ENCODE data around the gene HIVEP2.

HIVEP2 gene

DNA sequence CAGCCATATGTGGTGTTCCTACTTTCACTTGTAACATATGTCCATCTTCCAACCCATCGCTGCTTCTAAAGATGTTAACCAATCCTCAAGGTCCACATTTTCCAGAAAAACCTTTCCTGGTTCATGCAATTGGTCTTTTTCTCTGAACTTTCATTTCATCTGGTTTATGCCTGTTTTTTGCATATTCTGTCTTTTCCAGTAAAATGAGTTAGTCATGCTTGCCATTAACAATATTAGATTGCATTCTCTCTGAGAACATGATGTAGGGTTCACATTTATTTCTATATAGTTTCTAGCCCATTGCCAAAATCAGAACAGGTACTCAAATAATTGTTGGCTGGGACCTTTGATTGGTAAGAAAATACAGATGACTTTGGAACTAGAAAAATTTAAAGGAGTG is 36.7 kb downstream of the HIVEP2 start:
- Histone ChIP-seq H3K4me2 (ENCODE audit: low read length) (no peak overlapping the region), H3K23ac (ENCODE audit: low read length) (no peak overlapping the region), H3K79me2 (ENCODE audit: control insufficient read depth, insufficient read depth, low read length) (no peaks in the 10 kb centered on the region), H3K36me3 (ENCODE audit: control insufficient read depth, insufficient read depth, low read length) (no peaks in the 10 kb centered on the region), H3K27me3 (ENCODE audit: insufficient read depth, low read length, poor library complexity) (no peaks in the 10 kb centered on the region), H2BK15ac (replicated peaks; ENCODE audit: low read depth) (no peak overlapping the region), H3K56ac (ENCODE audit: low read length) (no peak overlapping the region), H4K5ac (ENCODE audit: low read length) (no peak overlapping the region), H3K27ac (ENCODE audit: low read depth, low read length) (no peak overlapping the region), H4K8ac (ENCODE audit: low read depth, low read length) (no peak overlapping the region), H3K18ac (ENCODE audit: low read length) (no peak overlapping the region), H2AK5ac (ENCODE audit: low read length) (no peak overlapping the region), H2BK120ac (ENCODE audit: low read depth, low read length) (no peak overlapping the region), H3K4me3 (ENCODE audit: low read length) (no peak overlapping the region), H3K4me1 (ENCODE audit: control insufficient read depth, low read depth, low read length) (no peaks in the 10 kb centered on the region), H3K4ac (ENCODE audit: low read depth, low read length) (no peak overlapping the region), H2BK5ac (ENCODE audit: low read length) (no peak overlapping the region), H3K79me1 (ENCODE audit: low read length) (no peaks in the 10 kb centered on the region), H3K9ac (ENCODE audit: low read length) (no peak overlapping the region)
- no CpG with 5 or more reads among the region's 1 CpG for WGBS (ENCODE audit: extremely low coverage, insufficient coverage, low lambda C conversion rate)
- no peak for DNase-seq

DNA sequence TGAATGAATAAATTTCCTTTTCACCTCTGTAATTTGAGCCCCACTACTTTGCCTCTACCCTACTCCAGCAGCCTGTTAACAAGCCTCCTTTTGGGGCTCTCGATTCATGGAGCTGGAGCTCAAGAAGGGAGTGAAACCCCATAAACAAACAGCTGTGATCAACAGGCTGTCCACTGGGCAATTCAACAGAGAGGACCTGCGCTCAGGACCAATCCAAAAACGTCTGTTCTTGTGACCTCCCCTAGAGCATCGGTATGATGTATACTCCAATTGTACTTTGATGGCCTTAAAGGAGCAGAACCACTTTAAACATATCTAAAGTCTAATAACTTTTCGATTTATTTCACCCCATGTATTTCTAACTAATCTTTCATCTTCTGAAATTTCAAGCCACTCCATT is 37.4 kb downstream of the HIVEP2 start:
- Histone ChIP-seq H3K4me1 (ENCODE audit: control insufficient read depth, low read depth, low read length) (no peaks in the 10 kb centered on the region), H3K18ac (ENCODE audit: low read length) (no peak overlapping the region), H3K27me3 (ENCODE audit: insufficient read depth, low read length, poor library complexity) (no peaks in the 10 kb centered on the region), H2BK120ac (ENCODE audit: low read depth, low read length) (no peak overlapping the region), H3K79me2 (ENCODE audit: control insufficient read depth, insufficient read depth, low read length) (no peaks in the 10 kb centered on the region), H3K56ac (ENCODE audit: low read length) (no peak overlapping the region), H3K27ac (ENCODE audit: low read depth, low read length) (no peak overlapping the region), H3K79me1 (ENCODE audit: low read length) (no peaks in the 10 kb centered on the region), H3K4me3 (ENCODE audit: low read length) (no peak overlapping the region), H3K4ac (ENCODE audit: low read depth, low read length) (no peak overlapping the region), H3K9ac (ENCODE audit: low read length) (no peak overlapping the region), H3K23ac (ENCODE audit: low read length) (no peak overlapping the region), H3K4me2 (ENCODE audit: low read length) (no peak overlapping the region), H2BK15ac (replicated peaks; ENCODE audit: low read depth) (no peak overlapping the region), H3K36me3 (ENCODE audit: control insufficient read depth, insufficient read depth, low read length) (no peaks in the 10 kb centered on the region), H2BK5ac (ENCODE audit: low read length) (no peak overlapping the region), H2AK5ac (ENCODE audit: low read length) (no peak overlapping the region), H4K5ac (ENCODE audit: low read length) (no peak overlapping the region), H4K8ac (ENCODE audit: low read depth, low read length) (no peak overlapping the region)
- no CpG with 5 or more reads among the region's 5 CpGs for WGBS (ENCODE audit: extremely low coverage, insufficient coverage, low lambda C conversion rate)
- DNase-seq, result no peak

DNA sequence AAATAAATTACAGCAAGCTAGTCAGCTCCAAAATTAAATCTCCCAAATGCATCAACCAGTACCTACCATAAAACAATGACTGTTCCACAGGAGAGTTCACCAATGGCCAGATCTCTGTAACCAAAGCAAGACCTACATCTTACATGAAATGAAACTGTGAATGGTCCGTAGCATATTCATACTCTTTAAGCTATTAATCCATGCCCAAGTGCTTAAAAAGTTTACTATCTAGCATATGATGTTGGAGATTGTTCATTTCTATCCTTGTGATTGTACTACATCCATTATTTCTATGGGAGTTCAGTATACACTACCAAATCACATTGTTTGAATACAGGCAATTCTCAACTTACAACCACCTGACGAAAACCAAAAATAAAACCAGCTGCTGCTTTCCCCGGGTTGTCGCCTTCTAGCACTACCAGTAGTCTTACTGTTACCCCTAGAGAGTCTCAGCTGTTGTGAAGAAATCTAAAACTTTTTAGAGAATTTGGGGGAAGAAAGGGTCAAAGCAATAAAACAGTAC is 38.0 kb downstream of the HIVEP2 start:
- Histone ChIP-seq H3K79me1 (ENCODE audit: low read length) (no peaks in the 10 kb centered on the region), H3K27ac (ENCODE audit: low read depth, low read length) (no peak overlapping the region), H2BK5ac (ENCODE audit: low read length) (no peak overlapping the region), H3K4me3 (ENCODE audit: low read length) (no peak overlapping the region), H4K8ac (ENCODE audit: low read depth, low read length) (no peak overlapping the region), H3K79me2 (ENCODE audit: control insufficient read depth, insufficient read depth, low read length) (no peaks in the 10 kb centered on the region), H3K9ac (ENCODE audit: low read length) (no peak overlapping the region), H3K4ac (ENCODE audit: low read depth, low read length) (no peak overlapping the region), H3K4me1 (ENCODE audit: control insufficient read depth, low read depth, low read length) (no peaks in the 10 kb centered on the region), H3K27me3 (ENCODE audit: insufficient read depth, low read length, poor library complexity) (no peaks in the 10 kb centered on the region), H3K23ac (ENCODE audit: low read length) (no peak overlapping the region), H3K4me2 (ENCODE audit: low read length) (no peak overlapping the region), H2BK15ac (replicated peaks; ENCODE audit: low read depth) (no peak overlapping the region), H3K36me3 (ENCODE audit: control insufficient read depth, insufficient read depth, low read length) (no peaks in the 10 kb centered on the region), H3K18ac (ENCODE audit: low read length) (no peak overlapping the region), H4K5ac (ENCODE audit: low read length) (no peak overlapping the region), H2AK5ac (ENCODE audit: low read length) (no peak overlapping the region), H2BK120ac (ENCODE audit: low read depth, low read length) (no peak overlapping the region), H3K56ac (ENCODE audit: low read length) (no peak overlapping the region)
- WGBS (ENCODE audit: extremely low coverage, insufficient coverage, low lambda C conversion rate), result no CpG with 5 or more reads among the region's 4 CpGs
- DNase-seq, result no peak

DNA sequence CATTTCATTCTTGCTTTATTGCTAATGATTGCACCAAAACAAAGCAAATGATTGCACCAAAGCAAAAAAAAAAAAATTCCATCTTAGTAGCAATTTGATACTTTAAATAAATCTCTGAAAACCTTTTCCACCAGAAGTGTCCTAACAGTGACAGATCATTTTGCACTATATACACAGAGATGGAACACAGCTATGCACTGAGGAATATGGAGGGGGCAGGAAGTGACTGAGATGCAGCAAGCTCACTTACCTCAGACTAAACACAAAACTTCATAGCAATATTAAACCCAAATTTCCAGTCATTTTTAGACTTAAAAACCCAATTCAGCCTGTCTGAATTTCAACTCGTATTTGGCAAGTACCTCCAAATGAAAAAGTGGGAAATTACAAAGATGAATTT is 41.2 kb downstream of the HIVEP2 start:
- Histone ChIP-seq H3K4ac (ENCODE audit: low read depth, low read length) (no peak overlapping the region), H3K9ac (ENCODE audit: low read length) (no peak overlapping the region), H3K4me3 (ENCODE audit: low read length) (no peak overlapping the region), H4K8ac (ENCODE audit: low read depth, low read length) (no peak overlapping the region), H3K23ac (ENCODE audit: low read length) (no peak overlapping the region), H3K18ac (ENCODE audit: low read length) (no peak overlapping the region), H2BK120ac (ENCODE audit: low read depth, low read length) (no peak overlapping the region), H2AK5ac (ENCODE audit: low read length) (no peak overlapping the region), H3K27ac (ENCODE audit: low read depth, low read length) (no peak overlapping the region), H2BK15ac (replicated peaks; ENCODE audit: low read depth) (no peak overlapping the region), H3K79me2 (ENCODE audit: control insufficient read depth, insufficient read depth, low read length) (no peaks in the 10 kb centered on the region), H3K79me1 (ENCODE audit: low read length) (no peaks in the 10 kb centered on the region), H3K56ac (ENCODE audit: low read length) (no peak overlapping the region), H3K4me1 (ENCODE audit: control insufficient read depth, low read depth, low read length) (no peaks in the 10 kb centered on the region), H4K5ac (ENCODE audit: low read length) (no peak overlapping the region), H3K36me3 (ENCODE audit: control insufficient read depth, insufficient read depth, low read length) (no peaks in the 10 kb centered on the region), H3K4me2 (ENCODE audit: low read length) (no peak overlapping the region), H2BK5ac (ENCODE audit: low read length) (no peak overlapping the region), H3K27me3 (ENCODE audit: insufficient read depth, low read length, poor library complexity) (no peaks in the 10 kb centered on the region)
- no CpG with 5 or more reads among the region's 1 CpG for WGBS (ENCODE audit: extremely low coverage, insufficient coverage, low lambda C conversion rate)
- DNase-seq, result no peak

DNA sequence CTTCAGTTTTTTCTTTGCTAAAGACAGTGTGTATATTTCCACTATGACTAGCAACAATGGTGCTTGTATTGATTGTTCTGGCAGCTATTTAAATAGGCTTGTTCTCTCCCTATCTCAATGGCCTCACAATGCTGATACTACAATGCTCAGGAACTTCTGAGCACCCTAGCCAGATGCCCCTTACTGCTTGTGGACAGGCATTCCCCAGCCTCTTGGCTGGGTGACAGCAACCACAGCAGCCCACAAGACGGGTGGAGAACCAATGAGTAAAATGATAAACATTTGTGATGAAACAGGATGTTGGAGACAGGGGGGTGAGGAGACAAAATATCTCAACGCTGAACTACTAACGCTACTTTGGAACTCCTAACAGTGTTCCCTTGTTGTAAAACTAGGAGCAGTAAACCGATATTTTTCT is 42.3 kb downstream of the HIVEP2 start:
- no peaks in the 10 kb centered on the region for H3K27me3 ChIP-seq (ENCODE audit: insufficient read depth, low read length, poor library complexity)
- H2BK120ac ChIP-seq (ENCODE audit: low read depth, low read length), result no peak overlapping the region
- no peaks in the 10 kb centered on the region for H3K36me3 ChIP-seq (ENCODE audit: control insufficient read depth, insufficient read depth, low read length)
- H3K18ac ChIP-seq (ENCODE audit: low read length), result no peak overlapping the region
- peaks cover 2% of the 10 kb centered on the region for H3K79me1 ChIP-seq (ENCODE audit: low read length)
- H2BK15ac ChIP-seq (replicated peaks; ENCODE audit: low read depth), result no peak overlapping the region
- no peaks in the 10 kb centered on the region for H3K4me1 ChIP-seq (ENCODE audit: control insufficient read depth, low read depth, low read length)
- H3K79me2 ChIP-seq (ENCODE audit: control insufficient read depth, insufficient read depth, low read length), result no peaks in the 10 kb centered on the region
- no peak overlapping the region for H3K4ac ChIP-seq (ENCODE audit: low read depth, low read length)
- H3K4me3 ChIP-seq (ENCODE audit: low read length), result no peak overlapping the region
- H4K8ac ChIP-seq (ENCODE audit: low read depth, low read length), result no peak overlapping the region
- no peak overlapping the region for H2AK5ac ChIP-seq (ENCODE audit: low read length)
- no peak overlapping the region for H2BK5ac ChIP-seq (ENCODE audit: low read length)
- H4K5ac ChIP-seq (ENCODE audit: low read length), result no peak overlapping the region
- no peak overlapping the region for H3K4me2 ChIP-seq (ENCODE audit: low read length)
- DNase-seq, result no peak
- WGBS (ENCODE audit: extremely low coverage, insufficient coverage, low lambda C conversion rate), result no CpG with 5 or more reads among the region's 4 CpGs
- H3K27ac ChIP-seq (ENCODE audit: low read depth, low read length), result no peak overlapping the region
- H3K56ac ChIP-seq (ENCODE audit: low read length), result no peak overlapping the region
- no peak overlapping the region for H3K9ac ChIP-seq (ENCODE audit: low read length)
- no peak overlapping the region for H3K23ac ChIP-seq (ENCODE audit: low read length)

DNA sequence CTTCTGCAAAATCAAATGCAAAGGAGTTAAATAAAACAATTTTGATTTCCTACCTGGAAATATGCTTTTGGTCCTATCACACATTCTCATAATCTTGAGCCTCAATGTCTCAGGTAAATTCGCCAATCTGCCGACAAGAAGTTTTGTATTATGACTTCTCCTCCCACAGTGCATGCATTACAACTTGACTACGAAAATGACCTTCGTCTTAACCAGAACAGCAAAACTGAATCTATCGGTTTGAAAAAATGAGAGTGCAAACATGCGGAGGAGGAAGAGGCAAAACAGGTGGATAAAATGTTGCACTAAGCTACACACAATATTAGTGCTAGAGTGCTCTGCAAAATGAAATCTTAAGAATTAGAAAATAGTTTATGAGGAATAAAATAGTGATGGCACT is 43.4 kb downstream of the HIVEP2 start:
- Histone ChIP-seq H2BK15ac (replicated peaks; ENCODE audit: low read depth) (no peak overlapping the region), H3K9ac (ENCODE audit: low read length) (no peak overlapping the region), H3K4me1 (ENCODE audit: control insufficient read depth, low read depth, low read length) (no peaks in the 10 kb centered on the region), H2BK5ac (ENCODE audit: low read length) (no peak overlapping the region), H2BK120ac (ENCODE audit: low read depth, low read length) (no peak overlapping the region), H3K27me3 (ENCODE audit: insufficient read depth, low read length, poor library complexity) (no peaks in the 10 kb centered on the region), H3K79me2 (ENCODE audit: control insufficient read depth, insufficient read depth, low read length) (no peaks in the 10 kb centered on the region), H3K36me3 (ENCODE audit: control insufficient read depth, insufficient read depth, low read length) (no peaks in the 10 kb centered on the region), H3K18ac (ENCODE audit: low read length) (no peak overlapping the region), H3K27ac (ENCODE audit: low read depth, low read length) (no peak overlapping the region), H4K5ac (ENCODE audit: low read length) (no peak overlapping the region), H3K4me3 (ENCODE audit: low read length) (no peak overlapping the region), H3K4ac (ENCODE audit: low read depth, low read length) (no peak overlapping the region), H2AK5ac (ENCODE audit: low read length) (no peak overlapping the region), H3K56ac (ENCODE audit: low read length) (no peak overlapping the region), H3K4me2 (ENCODE audit: low read length) (no peak overlapping the region), H3K23ac (ENCODE audit: low read length) (no peak overlapping the region), H4K8ac (ENCODE audit: low read depth, low read length) (no peak overlapping the region), H3K79me1 (ENCODE audit: low read length) (peaks cover 2% of the 10 kb centered on the region)
- no CpG with 5 or more reads among the region's 6 CpGs for WGBS (ENCODE audit: extremely low coverage, insufficient coverage, low lambda C conversion rate)
- no peak for DNase-seq
